IMR-90 (cell line): Measurements from ENCODE around the gene PDK4.

Source experiments
- FOS ChIP-seq: fragments of 150-350 bp; IDR thresholded peaks from 2 replicates; pipeline ENCODE4 v1.6.1; 2016; ENCODE audit warnings: low read depth, low read length
- MAFK ChIP-seq: IDR thresholded peaks from 2 replicates; pipeline ENCODE4 v1.6.1; 2012; ENCODE audit warnings: low read depth, low read length, improper control_type of control experiment
- POLR2A ChIP-seq: IDR thresholded peaks from 2 replicates; pipeline ENCODE4 v1.6.1; 2012; ENCODE audit warnings: mild to moderate bottlenecking, low read depth, low read length
- TF ChIP-seq, protein P1 (sequence below): conservative IDR thresholded peaks from 2 replicates; pipeline ENCODE4 v1.5.1; 2012; ENCODE audit warnings: mild to moderate bottlenecking, low read depth, low read length, improper control_type of control experiment

DNA sequence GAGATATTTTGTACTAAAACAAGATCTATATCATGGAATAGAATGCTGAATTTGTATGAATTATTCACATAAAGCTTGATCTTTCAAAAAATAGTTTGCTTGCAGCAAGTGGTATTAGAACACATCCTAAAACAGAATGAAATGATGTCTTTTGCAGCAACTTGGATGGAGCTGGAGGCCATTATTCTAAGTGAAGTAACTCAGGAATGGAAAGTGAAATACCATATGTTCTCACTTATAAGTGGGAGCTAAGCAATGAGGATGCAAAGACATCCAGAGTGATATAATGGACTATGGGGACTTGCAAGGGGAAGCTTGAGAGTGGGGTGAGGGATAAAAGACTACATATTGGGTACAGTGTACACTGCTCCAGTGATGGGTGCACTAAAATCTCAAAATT is 56.9 kb downstream of the PDK4 start:
- TF ChIP-seq, protein P1, sequence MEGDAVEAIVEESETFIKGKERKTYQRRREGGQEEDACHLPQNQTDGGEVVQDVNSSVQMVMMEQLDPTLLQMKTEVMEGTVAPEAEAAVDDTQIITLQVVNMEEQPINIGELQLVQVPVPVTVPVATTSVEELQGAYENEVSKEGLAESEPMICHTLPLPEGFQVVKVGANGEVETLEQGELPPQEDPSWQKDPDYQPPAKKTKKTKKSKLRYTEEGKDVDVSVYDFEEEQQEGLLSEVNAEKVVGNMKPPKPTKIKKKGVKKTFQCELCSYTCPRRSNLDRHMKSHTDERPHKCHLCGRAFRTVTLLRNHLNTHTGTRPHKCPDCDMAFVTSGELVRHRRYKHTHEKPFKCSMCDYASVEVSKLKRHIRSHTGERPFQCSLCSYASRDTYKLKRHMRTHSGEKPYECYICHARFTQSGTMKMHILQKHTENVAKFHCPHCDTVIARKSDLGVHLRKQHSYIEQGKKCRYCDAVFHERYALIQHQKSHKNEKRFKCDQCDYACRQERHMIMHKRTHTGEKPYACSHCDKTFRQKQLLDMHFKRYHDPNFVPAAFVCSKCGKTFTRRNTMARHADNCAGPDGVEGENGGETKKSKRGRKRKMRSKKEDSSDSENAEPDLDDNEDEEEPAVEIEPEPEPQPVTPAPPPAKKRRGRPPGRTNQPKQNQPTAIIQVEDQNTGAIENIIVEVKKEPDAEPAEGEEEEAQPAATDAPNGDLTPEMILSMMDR: no peak
- TF ChIP-seq POLR2A: no peak
- no peak for TF ChIP-seq MAFK
- TF ChIP-seq FOS: no peak
